Glutamatergic neuron (in vitro differentiated cells): Measurements from ENCODE around the gene MTA3. TPM values are rescaled to one million over a fixed set of nuclear protein-coding genes. Genes with fewer than 3 reads are reported as not detected.

Source experiments
- DNase-seq: peaks from one replicate; pipeline ENCODE4 v3.0.0; 2022
- H3K27ac Mint-ChIP-seq: one replicate; pipeline ENCODE4 v1.8.0; 2020; ENCODE audit warnings: mild to moderate bottlenecking, mixed read lengths, inconsistent platforms; ENCODE audit not compliant: unreplicated experiment
- H3K27me3 Mint-ChIP-seq: one replicate; pipeline ENCODE4 v1.8.0; 2020; ENCODE audit warnings: mild to moderate bottlenecking, moderate library complexity, mixed read lengths, inconsistent platforms; ENCODE audit not compliant: unreplicated experiment
- H3K36me3 Mint-ChIP-seq: one replicate; pipeline ENCODE4 v1.8.0; 2020; ENCODE audit warnings: mild to moderate bottlenecking, mixed read lengths, inconsistent platforms; ENCODE audit not compliant: unreplicated experiment
- H3K4me1 Mint-ChIP-seq: one replicate; pipeline ENCODE4 v1.8.0; 2020; ENCODE audit warnings: mild to moderate bottlenecking, low read depth, mixed read lengths, inconsistent platforms; ENCODE audit not compliant: unreplicated experiment
- H3K4me3 Mint-ChIP-seq: one replicate; pipeline ENCODE4 v1.8.0; 2020; ENCODE audit warnings: mild to moderate bottlenecking, mixed read lengths, inconsistent platforms; ENCODE audit not compliant: unreplicated experiment
- H3K9me3 Mint-ChIP-seq: one replicate; pipeline ENCODE4 v1.8.0; 2020; ENCODE audit warnings: mild to moderate bottlenecking, moderate library complexity, mixed read lengths, inconsistent platforms; ENCODE audit not compliant: unreplicated experiment
- CTCF ChIP-seq: fragments of 200-600 bp; sonication (generic); IDR thresholded peaks from one replicate; pipeline ENCODE4 v1.5.0; 2021; ENCODE audit not compliant: partially characterized antibody, unreplicated experiment
- total RNA-seq: library from RNA; stranded (reverse); fragmentation: NEBNext Ultra II Directional; extraction: Animal tissue kit (Norgen Biotek cat#: 25700); gene quantifications from one replicate; pipeline ENCODE4 v1.2.1, GENCODE V29; 2021; ENCODE audit not compliant: unreplicated experiment

MTA3 gene
- total RNA-seq, 1 donor from 2014 or later = 64.1 TPM

DNA sequence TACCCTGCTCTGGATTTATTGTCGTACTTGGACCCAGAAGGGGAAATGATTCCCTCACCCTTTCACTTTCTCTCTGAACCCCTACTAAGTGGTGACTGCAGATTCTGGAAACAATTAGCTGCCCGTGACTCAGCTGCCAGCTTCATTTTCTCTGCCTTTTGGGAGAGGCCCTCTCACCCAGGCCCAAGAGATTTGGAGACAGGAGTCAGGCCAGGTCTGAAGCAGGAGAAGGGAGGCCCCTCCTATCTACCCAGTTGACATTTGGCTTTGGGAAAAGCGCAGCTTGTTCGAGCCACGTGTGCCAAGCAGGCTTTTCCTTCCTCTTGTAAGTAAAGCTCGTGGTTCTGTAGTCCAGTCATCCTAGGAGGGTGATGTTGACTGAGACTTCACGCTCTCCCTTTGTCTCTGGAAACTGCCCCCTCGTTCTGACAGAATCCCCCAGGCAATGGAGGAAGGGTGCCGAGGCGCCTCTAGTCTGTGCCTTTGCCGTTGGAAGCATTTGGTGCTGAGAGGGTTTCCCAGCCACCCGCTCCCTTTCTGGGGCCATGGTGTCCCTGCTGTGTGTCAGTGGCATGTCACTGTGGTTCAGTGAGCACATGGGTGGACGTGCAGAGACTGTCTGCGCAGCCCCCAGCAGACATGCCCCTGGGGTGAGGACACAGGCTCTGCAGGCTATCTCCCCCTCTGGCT is 186.9 kb downstream of the MTA3 start:
- no peak for DNase-seq
- peaks cover 5% of the 10 kb centered on the region for H3K27me3 Mint-ChIP-seq
- peaks cover 38% of the 10 kb centered on the region for H3K4me1 Mint-ChIP-seq
- H3K4me3 Mint-ChIP-seq = no peak overlapping the region
- H3K27ac Mint-ChIP-seq = peak overlapping the region; percentile 43
- peaks cover 5% of the 10 kb centered on the region for H3K36me3 Mint-ChIP-seq
- no peak for TF ChIP-seq CTCF
- peaks cover 13% of the 10 kb centered on the region for H3K9me3 Mint-ChIP-seq

GRCh38 chr2:42756150-42756775 is 187.8 kb downstream of the MTA3 start:
- H3K27me3 Mint-ChIP-seq = peaks cover 5% of the 10 kb centered on the region
- H3K9me3 Mint-ChIP-seq = peaks cover 13% of the 10 kb centered on the region
- H3K36me3 Mint-ChIP-seq = peaks cover 5% of the 10 kb centered on the region
- TF ChIP-seq CTCF = no peak
- peaks cover 39% of the 10 kb centered on the region for H3K4me1 Mint-ChIP-seq
- no peak for DNase-seq
- H3K4me3 Mint-ChIP-seq = no peak overlapping the region
- H3K27ac Mint-ChIP-seq = peak overlapping the region; percentile 8

DNA sequence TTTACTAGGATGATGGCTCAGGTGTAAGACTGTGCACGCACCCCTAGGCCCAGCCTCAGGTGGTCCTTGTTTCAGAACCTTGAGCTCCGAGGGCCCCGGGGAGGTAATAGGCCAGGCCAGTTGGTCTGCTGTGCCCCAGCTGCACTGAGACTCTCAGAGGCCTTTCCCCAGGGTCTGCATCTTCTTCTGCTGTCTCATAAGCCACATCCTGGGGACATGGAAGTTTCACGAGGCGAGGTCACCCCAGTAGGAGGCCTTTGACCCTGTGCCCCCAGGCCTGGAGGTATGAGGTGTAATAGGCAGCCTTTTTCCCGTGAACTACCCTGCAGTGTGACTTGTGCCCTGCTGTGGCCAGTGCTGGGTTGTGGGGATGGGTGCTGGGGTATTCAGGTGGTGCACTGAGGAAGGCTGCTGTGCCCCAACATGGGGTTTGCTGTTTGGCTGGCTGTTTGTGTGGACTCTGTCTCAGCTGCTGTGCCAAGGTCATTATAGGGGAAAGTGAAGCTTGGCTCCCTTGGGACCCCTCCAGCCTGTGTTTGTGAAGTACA is 188.6 kb downstream of the MTA3 start:
- no peak for TF ChIP-seq CTCF
- DNase-seq = no peak
- peaks cover 5% of the 10 kb centered on the region for H3K27me3 Mint-ChIP-seq
- peak overlapping the region; percentile 84 for H3K27ac Mint-ChIP-seq
- H3K9me3 Mint-ChIP-seq = peaks cover 16% of the 10 kb centered on the region
- no peak overlapping the region for H3K4me3 Mint-ChIP-seq
- H3K36me3 Mint-ChIP-seq = peaks cover 5% of the 10 kb centered on the region
- peaks cover 39% of the 10 kb centered on the region for H3K4me1 Mint-ChIP-seq

DNA sequence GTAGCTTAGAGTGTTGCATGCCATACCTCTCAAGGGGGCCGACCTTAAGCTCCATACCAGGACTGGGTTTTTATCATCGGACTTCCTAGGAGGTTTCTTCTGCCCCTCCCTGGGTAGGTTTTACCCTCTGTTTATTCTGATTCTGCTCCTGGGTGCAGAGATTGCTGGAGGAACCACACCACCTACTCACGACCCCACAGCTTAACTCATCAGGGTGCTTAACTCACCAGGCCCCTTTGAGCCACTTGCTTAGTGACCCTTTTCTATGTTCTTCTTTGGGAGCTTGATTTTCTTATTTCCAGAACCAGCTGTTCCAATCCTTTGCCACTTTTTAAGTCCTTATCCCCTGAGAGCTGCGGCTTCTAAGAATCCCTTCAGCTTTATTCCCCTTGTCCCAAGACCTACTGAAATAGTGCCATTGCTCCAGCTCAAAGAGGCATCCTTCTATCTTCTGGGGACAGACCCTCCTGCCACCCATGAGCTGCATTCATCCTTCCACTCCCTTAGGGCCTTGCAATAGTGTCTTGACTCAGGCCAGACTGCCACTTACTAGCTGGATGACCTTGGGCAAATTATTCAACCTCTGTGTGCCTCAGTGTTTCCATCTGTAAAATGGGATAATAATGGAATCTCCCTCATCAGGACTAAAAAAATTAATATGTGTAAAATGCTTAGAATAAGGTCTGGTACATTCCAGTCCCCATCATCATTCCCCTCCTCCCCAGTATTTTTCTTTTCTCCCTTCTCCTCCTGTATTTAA is 189.7 kb downstream of the MTA3 start:
- peaks cover 5% of the 10 kb centered on the region for H3K36me3 Mint-ChIP-seq
- no peak overlapping the region for H3K4me3 Mint-ChIP-seq
- peak overlapping the region; percentile 52 for H3K27ac Mint-ChIP-seq
- peaks cover 13% of the 10 kb centered on the region for H3K9me3 Mint-ChIP-seq
- DNase-seq = no peak
- H3K27me3 Mint-ChIP-seq = peaks cover 9% of the 10 kb centered on the region
- TF ChIP-seq CTCF = no peak
- peaks cover 39% of the 10 kb centered on the region for H3K4me1 Mint-ChIP-seq
